MCF 10A (cell line): ENCODE data around the gene SAMD11. TPM values are rescaled to one million over a fixed set of nuclear protein-coding genes. Genes with fewer than 3 reads are reported as not detected.
A peak's percentile ranks its signal among the peaks of the same experiment; 100 is the strongest.

ENCODE experiments used
- BruUV-seq: library from RNA; stranded (reverse); fragments of 400-500 nt; replicated peaks from 2 replicates; lab custom pipeline; 2021; lab: Mats Ljungman, UMichigan
- CTCF ChIA-PET: fragments of 300-600 bp; sonication (Branson Sonifier 250); formaldehyde crosslinking; extraction: SDS; loops from one replicate; lab custom pipeline; 2021; ENCODE audit warnings: antibody characterized with exemption, inconsistent platforms; lab: Yijun Ruan, JAX
- POLR2A ChIA-PET: fragments of 300-600, 350-650 bp; sonication (Branson Sonifier 250); formaldehyde crosslinking; extraction: SDS; loops from one replicate; lab custom pipeline; 2020; ENCODE audit warnings: antibody characterized with exemption, inconsistent platforms; lab: Yijun Ruan, JAX
- DNase-seq: peaks from one replicate; pipeline ENCODE4 v3.0.0-alpha.2; 2018; ENCODE audit not compliant: unreplicated experiment
- H3K27ac Mint-ChIP-seq: one replicate; pipeline ENCODE4 v1.8.0; 2022; ENCODE audit warnings: mild to moderate bottlenecking, low read depth, mixed read lengths; ENCODE audit not compliant: unreplicated experiment
- H3K27me3 Mint-ChIP-seq: one replicate; pipeline ENCODE4 v1.8.0; 2022; ENCODE audit warnings: mixed read lengths; ENCODE audit not compliant: insufficient read depth, unreplicated experiment
- H3K36me3 Mint-ChIP-seq: one replicate; pipeline ENCODE4 v1.8.0; 2022; ENCODE audit warnings: mild to moderate bottlenecking, moderate library complexity, mixed read lengths; ENCODE audit not compliant: insufficient read depth, unreplicated experiment
- H3K4me1 Mint-ChIP-seq: one replicate; pipeline ENCODE4 v1.8.0; 2022; ENCODE audit warnings: mixed read lengths; ENCODE audit not compliant: insufficient read depth, unreplicated experiment
- H3K4me3 Mint-ChIP-seq: one replicate; pipeline ENCODE4 v1.8.0; 2022; ENCODE audit warnings: mild to moderate bottlenecking, moderate library complexity, mixed read lengths; ENCODE audit not compliant: unreplicated experiment
- H3K9me3 Mint-ChIP-seq: one replicate; pipeline ENCODE4 v1.8.0; 2022; ENCODE audit warnings: mixed read lengths; ENCODE audit not compliant: unreplicated experiment
- intact Hi-C: fragments of 100-400 bp; cut with micrococcal nuclease; formaldehyde crosslinking; loops from 2 replicates; pipeline ENCODE4 v1.14.1; 2022
- total RNA-seq: library from RNA; stranded (reverse); gene quantifications from 2 replicates; pipeline ENCODE4 v1.2.3, GENCODE V29; 2022
- TF ChIP-seq, protein P1 (sequence below): fragments of 200-600 bp; IDR thresholded peaks from one replicate; pipeline ENCODE4 v1.8.0; 2022; ENCODE audit warnings: antibody characterized with exemption, mild to moderate bottlenecking; ENCODE audit not compliant: unreplicated experiment

Gene SAMD11
- total RNA-seq, 1 experiment from 2014 or later, result not detected

DNA sequence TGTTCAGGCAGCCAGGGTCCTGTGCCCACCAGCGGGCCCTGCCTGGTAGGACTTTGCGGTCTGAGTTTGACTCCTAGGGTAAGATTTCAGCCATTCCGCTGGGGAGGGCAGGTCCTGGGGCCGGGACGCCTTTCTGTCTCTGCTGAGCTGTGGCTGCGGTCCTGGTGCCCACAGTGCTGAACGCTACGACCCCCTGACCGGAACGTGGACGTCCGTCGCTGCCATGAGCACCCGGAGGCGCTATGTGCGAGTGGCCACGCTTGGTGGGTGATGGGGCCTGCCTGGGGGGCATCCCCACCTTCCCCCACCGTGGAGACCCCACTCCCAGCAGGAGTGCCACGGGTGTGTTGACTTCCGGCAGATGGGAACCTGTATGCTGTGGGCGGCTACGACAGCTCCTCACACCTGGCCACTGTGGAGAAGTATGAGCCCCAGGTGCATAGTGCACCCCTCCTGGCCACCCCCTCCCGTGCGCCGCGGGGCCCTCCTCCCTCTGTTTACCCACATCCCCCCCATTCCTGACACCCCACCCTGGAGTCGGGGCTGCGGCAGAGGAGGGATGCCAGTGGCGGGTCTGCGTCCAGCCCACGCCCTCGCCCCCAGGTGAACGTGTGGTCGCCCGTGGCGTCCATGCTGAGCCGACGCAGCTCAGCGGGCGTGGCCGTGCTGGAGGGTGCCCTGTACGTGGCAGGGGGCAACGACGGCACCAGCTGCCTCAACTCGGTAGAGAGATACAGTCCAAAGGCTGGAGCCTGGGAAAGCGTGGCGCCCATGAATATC is 40.2 kb downstream of the SAMD11 start:
- Mint-ChIP-seq H3K27ac (no peak overlapping the region), H3K9me3 (no peaks in the 10 kb centered on the region), H3K27me3 (no peaks in the 10 kb centered on the region), H3K4me3 (no peak overlapping the region), H3K4me1 (peaks cover 4% of the 10 kb centered on the region), H3K36me3 (peaks cover 11% of the 10 kb centered on the region)
- TF ChIP-seq, protein P1, sequence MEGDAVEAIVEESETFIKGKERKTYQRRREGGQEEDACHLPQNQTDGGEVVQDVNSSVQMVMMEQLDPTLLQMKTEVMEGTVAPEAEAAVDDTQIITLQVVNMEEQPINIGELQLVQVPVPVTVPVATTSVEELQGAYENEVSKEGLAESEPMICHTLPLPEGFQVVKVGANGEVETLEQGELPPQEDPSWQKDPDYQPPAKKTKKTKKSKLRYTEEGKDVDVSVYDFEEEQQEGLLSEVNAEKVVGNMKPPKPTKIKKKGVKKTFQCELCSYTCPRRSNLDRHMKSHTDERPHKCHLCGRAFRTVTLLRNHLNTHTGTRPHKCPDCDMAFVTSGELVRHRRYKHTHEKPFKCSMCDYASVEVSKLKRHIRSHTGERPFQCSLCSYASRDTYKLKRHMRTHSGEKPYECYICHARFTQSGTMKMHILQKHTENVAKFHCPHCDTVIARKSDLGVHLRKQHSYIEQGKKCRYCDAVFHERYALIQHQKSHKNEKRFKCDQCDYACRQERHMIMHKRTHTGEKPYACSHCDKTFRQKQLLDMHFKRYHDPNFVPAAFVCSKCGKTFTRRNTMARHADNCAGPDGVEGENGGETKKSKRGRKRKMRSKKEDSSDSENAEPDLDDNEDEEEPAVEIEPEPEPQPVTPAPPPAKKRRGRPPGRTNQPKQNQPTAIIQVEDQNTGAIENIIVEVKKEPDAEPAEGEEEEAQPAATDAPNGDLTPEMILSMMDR, result no peak
- POLR2A ChIA-PET, result no interaction called here
- BruUV-seq, result no TSS peak
- no peak for DNase-seq
- CTCF ChIA-PET, result no interaction called here
- intact Hi-C loops, result no loop called here

DNA sequence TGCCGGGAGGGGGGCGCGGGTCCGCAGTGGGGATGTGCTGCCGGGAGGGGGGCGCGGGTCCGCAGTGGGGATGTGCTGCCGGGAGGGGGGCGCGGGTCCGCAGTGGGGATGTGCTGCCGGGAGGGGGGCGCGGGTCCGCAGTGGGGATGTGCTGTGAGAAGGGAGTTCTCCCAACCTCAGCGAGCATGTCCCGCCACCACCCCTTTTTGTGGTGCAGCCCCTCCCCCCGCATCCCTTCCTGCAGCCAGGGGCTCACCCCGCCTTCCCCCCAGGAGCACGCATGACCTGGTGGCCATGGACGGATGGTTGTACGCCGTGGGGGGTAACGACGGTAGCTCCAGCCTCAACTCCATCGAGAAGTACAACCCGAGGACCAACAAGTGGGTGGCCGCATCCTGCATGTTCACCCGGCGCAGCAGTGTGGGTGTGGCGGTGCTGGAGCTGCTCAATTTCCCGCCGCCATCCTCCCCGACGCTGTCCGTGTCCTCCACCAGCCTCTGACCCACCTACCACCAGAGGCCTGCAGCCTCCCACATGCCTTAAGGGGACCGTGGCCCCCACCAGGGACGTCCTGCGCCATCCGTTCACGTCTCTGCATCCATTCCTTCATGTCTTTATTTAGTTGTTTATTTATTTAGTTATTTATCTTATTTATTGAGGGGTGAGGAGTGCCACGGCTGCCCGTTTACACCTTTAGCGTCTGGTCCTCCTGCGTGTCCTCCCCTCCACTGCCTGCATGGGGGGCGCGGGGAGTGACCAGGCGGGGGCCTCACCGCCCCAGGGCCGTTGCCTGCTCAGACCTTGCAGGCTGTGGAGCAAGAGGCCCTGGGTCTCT is 41.2 kb downstream of the SAMD11 start:
- ChIA-PET CTCF (interaction anchor here (0.6 to 1.4 kb wide), 2 partner anchors 11 to 18 kb away, joined by 3 to 7 read pairs; no protein-coding TSS in a partner anchor), POLR2A (no interaction called here)
- Mint-ChIP-seq H3K9me3 (no peaks in the 10 kb centered on the region), H3K36me3 (peaks cover 11% of the 10 kb centered on the region), H3K27me3 (no peaks in the 10 kb centered on the region), H3K4me3 (no peak overlapping the region), H3K4me1 (peaks cover 4% of the 10 kb centered on the region), H3K27ac (no peak overlapping the region)
- intact Hi-C loops, result no loop called here
- TF ChIP-seq, protein P1, result no peak
- no TSS peak for BruUV-seq
- no peak for DNase-seq

DNA sequence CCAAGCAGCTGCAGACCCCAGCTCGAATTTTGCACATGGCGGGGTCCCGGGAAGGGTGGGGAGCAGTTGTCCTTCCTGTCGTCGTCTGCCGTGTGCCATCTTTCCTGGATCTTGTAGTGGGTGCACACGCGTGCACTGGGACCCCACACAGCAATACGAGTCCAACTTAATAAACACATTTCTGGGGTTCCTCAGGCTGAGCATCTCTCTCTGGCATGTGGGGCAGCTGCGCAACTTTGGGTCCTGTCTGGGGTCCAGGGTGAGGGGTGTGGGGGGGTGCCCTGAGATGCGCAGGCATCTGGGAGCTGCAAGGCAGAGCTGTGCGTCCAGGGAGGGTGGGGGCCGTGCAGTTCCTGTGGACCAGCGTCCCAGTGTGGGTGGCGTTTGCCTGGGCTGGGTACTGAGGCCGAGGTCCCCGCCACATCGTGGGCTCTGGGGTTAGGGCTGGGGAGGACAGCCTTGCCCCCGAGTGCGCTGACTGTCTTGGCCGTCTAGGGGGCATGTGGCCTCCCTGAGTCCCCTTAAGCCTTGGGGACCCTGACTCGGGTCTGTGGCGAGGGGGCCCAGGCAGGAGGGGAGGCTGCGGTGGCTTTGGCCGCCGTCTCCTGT is 41.9 kb downstream of the SAMD11 start:
- ChIA-PET CTCF (interaction anchor here (0.6 to 1.4 kb wide), 2 partner anchors 10 to 17 kb away, joined by 3 to 7 read pairs; no protein-coding TSS in a partner anchor), POLR2A (interaction anchor here (1.8 kb wide), 1 partner anchor 10 kb away, joined by 7 read pairs; no protein-coding TSS in a partner anchor)
- peaks cover 4% of the 10 kb centered on the region for H3K4me1 Mint-ChIP-seq
- H3K36me3 Mint-ChIP-seq, result peaks cover 11% of the 10 kb centered on the region
- no peak for DNase-seq
- no TSS peak for BruUV-seq
- no peaks in the 10 kb centered on the region for H3K27me3 Mint-ChIP-seq
- intact Hi-C loops, result no loop called here
- no peaks in the 10 kb centered on the region for H3K9me3 Mint-ChIP-seq
- H3K4me3 Mint-ChIP-seq, result peak overlapping the region; percentile 75
- TF ChIP-seq, protein P1, result no peak
- no peak overlapping the region for H3K27ac Mint-ChIP-seq
